ENCODE results near the gene MYL10. TPM values are rescaled to one million over a fixed set of nuclear protein-coding genes. Genes with fewer than 3 reads are reported as not detected.

MYL10 gene
- total and polyA plus RNA-seq, 2 experiments from 2014 or later, result 1.3 TPM; not detected in 1

- no peaks in the 10 kb centered on the region for H3K36me3 ChIP-seq (ENCODE audit: insufficient read depth)
- no peaks in the 10 kb centered on the region for H3F3A ChIP-seq (replicated peaks; ENCODE audit: low read depth)
- H3K4me1 ChIP-seq (ENCODE audit: insufficient read depth), result no peaks in the 10 kb centered on the region
- no peaks in the 10 kb centered on the region for H3K36me3 Mint-ChIP-seq (ENCODE audit: low read depth)
- no peak overlapping the region for H3K27ac Mint-ChIP-seq
- no peak overlapping the region for H3K27ac ChIP-seq (ENCODE audit: low read depth)
- no peak overlapping the region for H3K4me3 ChIP-seq
- no peaks in the 10 kb centered on the region for H4K20me1 ChIP-seq (replicated peaks; ENCODE audit: insufficient read depth)
- DNase-seq (ENCODE audit: low spot score) (no peak), ATAC-seq (no peak)
- H3K9me3 Mint-ChIP-seq, result no peaks in the 10 kb centered on the region
- 0 out of 3 replicates have a peak, but pooled peaks cover 2% of the 10 kb centered on the region for H3K4me1 Mint-ChIP-seq
- H3K27me3 Mint-ChIP-seq (ENCODE audit: insufficient read depth, low read depth, poor library complexity), result peaks cover 3% of the 10 kb centered on the region
- no peak overlapping the region for H3K4me2 ChIP-seq
- no peaks in the 10 kb centered on the region for H3K27me3 ChIP-seq (ENCODE audit: insufficient read depth)
- TF ChIP-seq ZNF114 (CRISPR knock-in tag; IDR thresholded peaks at IDR 0.05) (no peak), ETS1 (IDR thresholded peaks at IDR 0.05) (no peak), POLR2AphosphoS5 (IDR thresholded peaks at IDR 0.05; ENCODE audit: low read depth) (no peak), EZH2 (IDR thresholded peaks at IDR 0.05; ENCODE audit: low read depth, unreplicated experiment) (no peak), ZNF462 (CRISPR knock-in tag; IDR thresholded peaks at IDR 0.05) (no peak), EZH2phosphoT487 (IDR thresholded peaks at IDR 0.05; ENCODE audit: unreplicated experiment) (no peak), ZNF331 (CRISPR knock-in tag; IDR thresholded peaks at IDR 0.05; ENCODE audit: low read depth) (no peak), JUNB (IDR thresholded peaks at IDR 0.05; ENCODE audit: unreplicated experiment) (no peak), STAT1 (IDR thresholded peaks at IDR 0.05; ENCODE audit: unreplicated experiment) (no peak), CTCF (conservative IDR thresholded peaks at IDR 0.05; ENCODE audit: low read depth in 2 of 2) (no peak), CREB1 (CRISPR knock-in tag; IDR thresholded peaks at IDR 0.05; ENCODE audit: low read depth) (no peak), NANOG (IDR thresholded peaks at IDR 0.05; ENCODE audit: borderline replicate concordance) (no peak), REST (IDR thresholded peaks at IDR 0.05; ENCODE audit: unreplicated experiment) (no peak)
- no peak overlapping the region for H3K4me3 Mint-ChIP-seq
- no peak overlapping the region for H2AFZ ChIP-seq
- no peaks in the 10 kb centered on the region for H3K79me2 ChIP-seq (replicated peaks; ENCODE audit: insufficient read depth)
- H3K9me2 ChIP-seq (ENCODE audit: insufficient read depth), result no peaks in the 10 kb centered on the region
Measured at GRCh38 chr7:101591504-101591903, 37.6 kb downstream of the MYL10 start.

All from GM23338 (cell line).